GM12878 (cell line): Measurements from ENCODE around the gene MAP3K6. TPM values are rescaled to one million over a fixed set of nuclear protein-coding genes. Genes with fewer than 3 reads are reported as not detected.

Experiments
- ATF3 ChIP-seq: IDR thresholded peaks from 2 replicates; pipeline ENCODE4 v1.6.1; 2011; ENCODE audit warnings: low read depth, mild to moderate bottlenecking, low read length, moderate library complexity, borderline replicate concordance; ENCODE audit errors: extremely low read depth
- ATF7 ChIP-seq: fragments of 450-650 bp; IDR thresholded peaks from 2 replicates; pipeline ENCODE4 v1.6.1; 2016; ENCODE audit warnings: low read depth, mild to moderate bottlenecking
- CBFB ChIP-seq: IDR thresholded peaks from 2 replicates; pipeline ENCODE4 v1.6.1; 2016; ENCODE audit warnings: antibody characterized with exemption, low read depth
- EGR1 ChIP-seq, 2 experiments: IDR thresholded peaks; 1 replicate in 1 of 2; 2 replicates in 1 of 2; pipeline ENCODE4 v1.6.1; 2011 to 2012; ENCODE audit warnings: low read depth in 2 of 2, low read length in 2 of 2, borderline replicate concordance in 1 of 2, mild to moderate bottlenecking in 1 of 2, moderate library complexity in 1 of 2
- GABPA ChIP-seq: IDR thresholded peaks from 2 replicates; pipeline ENCODE4 v1.6.1; 2014; ENCODE audit warnings: antibody characterized with exemption, low read depth, mild to moderate bottlenecking, inconsistent platforms
- IKZF2 ChIP-seq, 2 experiments: fragments of 450-650 bp; IDR thresholded peaks; 2 replicates each; pipeline ENCODE4 v1.6.1; 2017; ENCODE audit warnings: mild to moderate bottlenecking in 2 of 2, moderate library complexity in 2 of 2
- PAX8 ChIP-seq: fragments of 450-650 bp; IDR thresholded peaks from 2 replicates; pipeline ENCODE4 v1.6.1; 2017; ENCODE audit warnings: mild to moderate bottlenecking, moderate library complexity
- PKNOX1 ChIP-seq: fragments of 450-650 bp; IDR thresholded peaks from 2 replicates; pipeline ENCODE4 v1.6.1; 2016; ENCODE audit warnings: mild to moderate bottlenecking
- POLR2AphosphoS2 ChIP-seq: IDR thresholded peaks from 2 replicates; pipeline ENCODE4 v1.6.1; 2011; ENCODE audit warnings: low read depth, mild to moderate bottlenecking, low read length, improper control_type of control experiment, moderate library complexity
- SPI1 ChIP-seq: IDR thresholded peaks from 2 replicates; pipeline ENCODE4 v1.6.1; 2011; ENCODE audit warnings: low read depth, mild to moderate bottlenecking, low read length, moderate library complexity, borderline replicate concordance; ENCODE audit not compliant: insufficient read depth
- TCF3 ChIP-seq: IDR thresholded peaks from 2 replicates; pipeline ENCODE4 v1.6.1; 2012; ENCODE audit warnings: low read depth, mild to moderate bottlenecking, low read length, borderline replicate concordance; ENCODE audit not compliant: insufficient read depth
- polyA plus RNA-seq, 11 experiments: library from polyadenylated mRNA; depleted of rRNA in 4 of 11; unstranded in 6 of 11; stranded (reverse) in 5 of 11; fragments of >200 nt; fragmentation: Nextera tagmentation in 4 of 11; fragmentation: Illumina TruSeq in 1 of 11; extraction: Ambion mirVana in 4 of 11; extraction: Trizol in 1 of 11; gene quantifications; 1 replicate in 1 of 11; 2 replicates in 10 of 11; pipeline versions ENCODE4 v1.2.1 to v1.2.3, GENCODE V29; 2011 to 2016; ENCODE audit warnings: inconsistent platforms in 2 of 11, missing spikeins in 2 of 11, low read depth in 1 of 11
- total RNA-seq, 4 experiments: library from RNA; depleted of rRNA in 3 of 4; stranded (reverse); fragments of >200 nt in 3 of 4; fragmentation: Illumina TruSeq in 1 of 4; extraction: Trizol in 1 of 4; gene quantifications; 2 replicates each; pipeline versions ENCODE4 v1.2.1 to v1.2.3, GENCODE V29; 2013 to 2021

MAP3K6 gene
- total and polyA plus RNA-seq, 10 of the 15 experiments (the other 5 are each of a cell fraction or from before 2014, with no cell fraction given), result 0.15 to 3.4 (median 1.2) TPM; not detected in 1

GRCh38 chr1:27342778-27343638 is 23.8 kb downstream of the MAP3K6 start (continued):
- peak; percentile 20 for TF ChIP-seq PKNOX1
- peak in 1 of 2 experiments; percentile 32; a peak in 1 of 4 replicates for TF ChIP-seq IKZF2 (IDR thresholded peaks at IDR 0.05)
- TF ChIP-seq CBFB, result no peak
- TF ChIP-seq GABPA, result no peak
- TF ChIP-seq POLR2AphosphoS2, result no peak
- TF ChIP-seq SPI1, result peak; percentile 55; the same call in 1 of the 2 replicates
- TF ChIP-seq EGR1 (IDR thresholded peaks at IDR 0.05; ENCODE audit: borderline replicate concordance in 1 of 2, low read depth in 2 of 2, low read length in 2 of 2), result peak in 1 of 2 experiments; percentile 93; a peak in 2 of 3 replicates
- TF ChIP-seq TCF3, result 0 out of 2 replicates have a peak, but pooled peaks have one; percentile 53
- TF ChIP-seq ATF7, result peak; percentile 51
- TF ChIP-seq ATF3, result no peak
- TF ChIP-seq PAX8, result no peak
- TF ChIP-seq, all 136 proteins: peak for 17
